ENCODE measurements around the gene EXOC2.

Gene EXOC2

DNA sequence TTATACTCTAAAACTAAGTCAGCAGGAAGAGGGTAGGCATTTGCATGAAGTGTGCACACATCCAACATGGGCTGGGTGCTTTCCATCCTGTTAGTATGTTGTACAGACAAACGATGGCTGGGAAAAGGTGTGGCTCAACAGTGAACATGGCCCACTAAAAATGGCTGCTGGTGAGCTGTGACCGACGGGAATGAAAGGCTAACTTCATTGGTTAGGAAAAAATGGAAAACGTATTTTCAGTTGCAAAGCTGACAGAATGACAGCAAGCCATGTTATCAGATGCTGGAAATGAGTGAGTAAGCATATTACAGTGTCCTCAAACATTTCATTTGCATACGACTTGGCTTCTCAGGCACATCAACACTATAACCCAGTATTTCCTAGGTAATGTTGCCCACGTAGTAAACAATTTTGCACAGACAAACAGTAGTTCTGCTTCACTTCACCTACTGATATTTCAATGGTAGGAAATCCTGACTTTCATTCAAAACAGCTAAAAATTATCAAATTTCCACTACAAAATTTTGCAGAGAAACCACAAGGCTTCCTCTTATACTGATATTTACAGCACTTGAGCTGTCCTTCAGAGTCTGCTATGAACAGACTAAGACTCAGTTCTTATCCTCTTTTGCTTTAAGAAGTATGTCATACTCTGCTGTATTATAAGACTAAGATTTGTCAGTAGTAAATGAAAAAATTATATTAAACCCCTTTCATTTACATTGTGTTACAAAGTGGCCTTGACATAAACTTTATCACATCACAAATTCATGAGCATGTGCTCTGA, 202.5 kb downstream of the EXOC2 start:
- DNase-seq (ENCODE audit: low read depth) = no peak
- no peak overlapping the region for H3K4me3 ChIP-seq (ENCODE audit: low read depth, low read length)

DNA sequence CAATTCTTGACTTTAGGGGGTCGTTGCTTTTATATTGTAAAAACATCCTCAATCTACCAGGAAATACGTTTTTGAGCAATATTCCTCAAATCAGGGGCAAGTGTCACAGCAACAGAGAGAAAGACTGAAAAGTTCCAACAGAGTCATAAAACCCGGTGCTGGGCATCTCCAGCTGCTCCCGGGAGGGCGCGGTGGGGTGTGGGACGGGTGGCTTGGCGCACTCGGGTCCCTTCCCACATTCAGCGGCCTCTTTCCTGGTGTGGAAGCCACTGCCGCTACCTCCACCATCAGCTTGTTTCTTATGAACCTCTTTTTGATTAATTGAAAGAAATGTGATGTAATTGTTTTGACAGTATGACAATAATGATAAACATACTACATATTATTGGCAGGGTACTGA, 203.2 kb downstream of the EXOC2 start:
- no peak for DNase-seq (ENCODE audit: low read depth)

DNA sequence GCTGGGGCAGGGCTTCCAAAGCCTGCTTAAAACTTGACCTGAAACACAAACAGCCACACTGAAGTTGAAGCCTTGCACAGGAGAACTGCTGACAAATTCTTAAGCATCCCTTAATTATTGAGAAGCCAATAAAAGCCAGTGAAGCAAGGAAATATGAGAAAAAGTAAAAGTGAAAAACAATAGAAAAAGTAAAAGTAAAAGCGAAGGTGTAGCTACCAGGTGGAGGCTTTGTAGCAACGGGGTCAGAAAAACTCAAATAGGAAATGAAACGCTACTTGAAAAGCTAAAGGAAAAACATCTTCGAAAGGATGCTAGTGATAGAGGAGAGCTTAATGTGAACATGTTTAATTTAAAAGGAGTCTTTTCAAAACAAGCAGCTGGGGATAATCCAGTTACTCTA, 203.9 kb downstream of the EXOC2 start:
- no peak for DNase-seq (ENCODE audit: low read depth)
- no peak overlapping the region for H3K4me3 ChIP-seq (ENCODE audit: low read depth, low read length)

More for the DNA sequence above, 203.2 kb downstream of the EXOC2 start:
- H3K4me3 ChIP-seq (ENCODE audit: low read depth, low read length) = no peak overlapping the region

DNA sequence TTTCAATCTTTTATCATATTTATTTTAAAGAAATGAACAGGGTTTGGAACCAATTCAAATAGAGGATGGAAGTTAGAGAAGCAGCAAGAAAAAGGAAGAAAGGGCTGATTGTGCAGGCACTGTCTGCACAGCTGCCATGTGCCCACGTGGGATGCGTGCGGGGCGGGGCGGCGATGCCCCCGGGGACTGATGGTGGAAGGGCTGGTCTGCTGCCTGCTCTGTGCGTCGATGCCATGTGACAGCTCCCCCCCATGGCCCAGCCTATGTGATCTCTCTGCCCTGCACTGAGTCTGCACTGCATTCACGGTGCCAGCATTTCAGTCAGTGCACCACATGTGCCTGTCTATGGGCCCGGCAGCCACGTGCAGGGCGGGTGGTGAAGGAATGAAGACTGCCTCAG, 205.0 kb downstream of the EXOC2 start:
- no peak for DNase-seq (ENCODE audit: low read depth)

DNA sequence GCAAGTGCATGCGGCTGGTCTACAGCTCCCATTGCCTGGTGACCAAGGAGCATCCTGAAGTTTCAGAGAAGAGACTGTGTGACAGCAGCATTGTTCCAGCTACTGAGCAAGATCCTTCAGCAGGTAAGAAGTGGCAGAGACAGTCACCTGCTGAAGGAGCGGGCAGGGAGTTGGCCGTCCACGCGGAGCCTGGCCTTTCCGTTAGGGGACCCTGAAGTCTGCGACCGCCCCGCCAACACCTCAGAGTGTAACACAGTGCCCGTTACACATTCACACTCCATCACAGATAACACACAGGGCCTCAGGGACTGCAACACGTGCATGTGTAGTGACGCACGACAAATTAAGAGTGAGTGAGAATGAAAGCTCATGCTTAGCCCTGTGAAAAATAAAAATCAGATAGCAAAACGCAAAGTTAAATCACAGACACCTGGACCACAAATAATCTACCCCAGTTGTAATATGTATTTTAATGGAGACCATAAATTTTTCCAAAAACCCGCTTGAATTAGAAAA, 207.2 kb downstream of the EXOC2 start:
- no peak overlapping the region for H3K4me3 ChIP-seq (ENCODE audit: low read depth, low read length)
- no peak for DNase-seq (ENCODE audit: low read depth)

More for the DNA sequence above, 205.0 kb downstream of the EXOC2 start:
- no peak overlapping the region for H3K4me3 ChIP-seq (ENCODE audit: low read depth, low read length)

DNA sequence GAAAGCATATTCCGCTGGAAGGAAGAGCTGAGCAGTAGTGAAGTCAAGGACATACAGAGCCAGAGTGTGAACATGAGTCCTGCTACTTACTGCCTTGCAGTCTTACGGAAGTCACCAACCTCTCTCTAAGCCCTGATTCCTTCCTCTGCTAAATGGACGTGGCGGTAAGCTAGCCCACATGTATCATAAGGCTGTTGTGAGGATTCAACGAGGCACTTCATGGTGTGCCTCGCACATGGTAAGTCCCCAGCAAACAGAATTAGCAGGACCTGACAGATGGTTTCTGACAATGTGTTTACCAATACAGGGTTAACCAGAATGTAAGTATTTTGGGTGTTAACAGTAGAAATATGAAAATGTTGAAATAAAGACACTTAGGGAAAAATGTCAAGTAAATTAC, 208.2 kb downstream of the EXOC2 start:
- no peak overlapping the region for H3K4me3 ChIP-seq (ENCODE audit: low read depth, low read length)
- no peak for DNase-seq (ENCODE audit: low read depth)

DNA sequence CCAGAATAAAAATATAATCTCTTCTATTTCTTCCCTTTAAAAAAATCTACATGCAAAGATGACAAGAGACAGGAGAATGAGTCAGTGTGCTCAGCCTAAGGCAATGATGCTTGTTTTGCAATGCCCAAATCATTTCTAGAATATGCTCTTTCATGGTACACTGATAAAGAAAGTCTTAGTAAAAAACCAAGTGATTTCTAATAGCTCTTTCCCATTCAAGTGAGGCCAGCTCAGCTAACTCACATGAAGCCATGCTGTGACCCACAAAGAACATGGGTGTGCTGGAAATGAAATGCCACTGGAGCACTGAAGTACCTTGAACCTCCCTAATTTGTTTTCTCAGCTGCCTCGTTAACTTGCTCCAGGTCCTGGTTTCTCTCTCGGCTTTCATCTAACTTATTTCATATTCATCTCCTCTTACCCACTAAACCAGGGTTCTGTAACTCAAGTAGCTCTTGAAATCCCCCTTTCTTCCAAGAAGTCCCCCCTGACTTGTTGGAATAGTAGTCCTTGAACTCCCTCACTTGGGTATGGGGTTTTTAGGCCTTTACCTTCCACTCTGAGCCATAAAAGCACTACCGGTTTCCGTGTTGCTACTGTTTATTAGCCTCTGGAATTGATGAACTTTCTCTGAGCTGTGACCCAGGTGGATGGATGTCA, 208.7 kb downstream of the EXOC2 start:
- no peak overlapping the region for H3K4me3 ChIP-seq (ENCODE audit: low read depth, low read length)
- no peak for DNase-seq (ENCODE audit: low read depth)

DNA sequence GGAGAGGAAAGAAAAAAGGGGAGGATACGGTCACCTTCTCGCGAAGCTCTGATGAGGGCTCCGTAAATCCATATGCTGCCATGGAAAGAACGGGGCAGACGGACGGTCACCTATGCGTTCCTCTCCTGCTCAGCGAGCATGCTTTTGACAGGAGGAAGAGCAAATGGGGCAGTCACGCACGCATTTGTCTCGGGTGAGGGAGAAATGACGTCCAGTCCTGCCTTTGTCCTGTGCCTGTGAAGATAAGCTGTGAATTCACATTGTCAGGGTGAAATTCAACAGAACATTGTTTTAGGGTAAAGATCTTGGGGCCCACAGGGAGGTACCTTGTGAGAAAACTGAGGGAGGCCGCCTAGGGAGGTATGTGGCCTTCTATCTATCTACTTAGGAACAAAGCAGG, 217.6 kb downstream of the EXOC2 start:
- no peak for DNase-seq (ENCODE audit: low read depth)
- no peak overlapping the region for H3K4me3 ChIP-seq (ENCODE audit: low read depth, low read length)

DNA sequence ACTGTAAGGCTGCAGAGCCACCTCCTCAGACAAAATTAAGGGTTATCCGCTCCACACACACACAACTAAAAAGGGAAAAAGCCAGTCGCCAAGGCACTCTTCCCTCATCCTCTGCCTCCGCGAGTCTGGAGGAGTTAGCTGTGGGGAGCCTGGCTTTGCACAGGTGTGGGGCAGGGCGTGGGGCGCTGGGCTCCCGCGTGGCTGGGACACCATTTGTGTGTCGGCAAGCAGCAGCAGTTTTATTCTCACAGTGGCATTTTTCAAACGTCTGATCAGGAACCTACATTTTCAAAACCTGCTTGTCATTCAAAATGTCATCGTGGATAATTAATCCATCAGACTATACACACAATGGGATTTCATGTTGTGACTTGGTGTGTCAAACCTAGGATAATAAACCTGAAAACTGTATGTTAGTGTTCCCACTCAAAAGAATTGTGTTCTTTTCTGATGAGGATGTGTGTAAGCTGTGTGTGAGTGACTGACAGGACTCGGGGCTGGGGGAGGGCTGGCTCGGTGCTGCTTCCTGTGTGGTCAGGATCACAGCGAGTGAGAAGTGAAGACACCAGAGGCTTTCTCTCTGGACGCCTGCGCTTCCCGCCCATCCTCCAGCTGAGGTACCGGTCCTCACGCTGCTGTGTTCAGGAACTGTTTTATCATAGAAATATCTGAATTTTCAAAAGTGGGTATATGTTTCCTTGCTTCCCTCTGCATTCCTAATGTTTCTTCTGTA, 218.3 kb downstream of the EXOC2 start:
- H3K4me3 ChIP-seq (ENCODE audit: low read depth, low read length) = no peak overlapping the region
- DNase-seq (ENCODE audit: low read depth) = no peak

DNA sequence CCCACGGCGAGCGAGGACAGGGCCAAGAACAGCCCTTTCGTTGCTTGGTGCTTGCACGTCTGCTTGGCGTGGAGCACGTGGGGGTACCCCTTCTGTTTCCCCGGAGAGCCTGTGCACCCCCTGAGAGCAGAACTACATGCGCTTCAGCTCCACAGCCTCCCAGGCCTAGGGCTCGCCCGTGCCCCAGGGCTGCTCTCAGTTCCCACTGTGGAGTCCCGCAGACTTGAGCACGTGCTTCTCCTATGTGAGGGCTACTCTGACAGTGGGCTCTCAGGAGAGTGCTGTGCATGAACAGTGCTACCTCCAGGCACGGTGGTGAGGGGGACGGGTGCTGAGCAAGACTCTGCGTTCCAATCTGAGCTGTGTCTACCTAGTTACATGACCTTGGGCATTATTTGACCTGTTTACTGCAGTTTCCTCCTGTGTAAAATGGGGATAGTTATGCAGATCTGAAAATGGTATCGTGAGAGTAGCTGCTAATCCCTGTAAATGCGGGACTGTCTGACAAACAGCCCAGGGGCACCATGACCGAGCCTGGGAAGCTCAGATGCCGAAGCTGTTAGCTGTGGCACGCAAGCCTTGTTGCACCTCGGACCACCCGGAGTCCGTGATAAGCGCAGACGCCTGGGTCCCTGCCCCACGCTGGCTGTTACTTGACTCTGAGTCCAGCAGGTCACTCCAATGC, 219.0 kb downstream of the EXOC2 start:
- no peak overlapping the region for H3K4me3 ChIP-seq (ENCODE audit: low read depth, low read length)
- DNase-seq (ENCODE audit: low read depth) = no peak

DNA sequence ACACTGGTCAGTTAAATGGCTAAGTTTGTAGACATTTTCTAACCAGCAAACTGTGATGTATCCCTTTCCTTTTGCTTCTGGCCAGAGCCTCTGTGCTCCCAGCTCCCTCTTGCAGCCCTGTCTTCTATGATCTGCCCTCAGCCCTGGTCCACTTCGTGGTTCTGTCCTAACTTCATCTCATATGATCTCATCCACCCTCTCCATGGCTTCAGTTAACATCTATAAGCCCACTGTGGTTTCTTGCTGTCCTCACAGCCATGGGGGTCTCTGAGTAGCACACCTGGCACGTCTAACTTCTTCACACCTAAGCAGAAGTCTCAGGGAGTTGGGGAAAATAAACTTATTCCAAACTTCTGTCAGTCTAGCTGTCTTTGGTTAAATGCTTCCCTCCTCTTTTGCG, 219.6 kb downstream of the EXOC2 start:
- no peak for DNase-seq (ENCODE audit: low read depth)
- no peak overlapping the region for H3K4me3 ChIP-seq (ENCODE audit: low read depth, low read length)

DNA sequence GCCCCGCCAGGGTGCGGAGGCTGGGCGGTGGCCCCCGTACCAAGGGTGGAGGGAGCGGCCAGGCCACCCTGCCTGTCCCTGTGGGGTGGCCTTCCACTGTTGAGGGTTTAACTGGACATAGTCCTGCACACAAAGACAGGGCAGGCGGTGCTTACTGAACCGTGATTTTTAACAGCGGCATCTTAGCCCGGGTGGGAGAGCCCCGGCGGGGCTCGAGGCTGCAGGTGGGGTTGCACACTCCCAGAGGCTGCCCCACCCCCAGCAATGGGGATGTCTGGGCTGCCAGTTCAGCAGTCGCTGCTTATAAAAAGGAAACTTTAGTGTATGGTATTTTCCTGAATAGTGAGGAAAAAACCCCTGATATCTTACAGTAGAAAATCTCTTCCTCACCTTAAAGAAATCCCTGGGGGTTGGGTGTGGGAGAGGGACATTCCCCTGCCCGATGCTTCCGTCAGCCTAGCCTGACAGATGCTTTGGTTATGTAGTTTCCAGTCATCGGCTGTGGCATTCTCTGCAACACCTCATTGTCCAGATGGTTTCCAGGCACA, 222.0 kb downstream of the EXOC2 start:
- DNase-seq (ENCODE audit: low read depth) = no peak
- H3K4me3 ChIP-seq (ENCODE audit: low read depth, low read length) = no peak overlapping the region

DNA sequence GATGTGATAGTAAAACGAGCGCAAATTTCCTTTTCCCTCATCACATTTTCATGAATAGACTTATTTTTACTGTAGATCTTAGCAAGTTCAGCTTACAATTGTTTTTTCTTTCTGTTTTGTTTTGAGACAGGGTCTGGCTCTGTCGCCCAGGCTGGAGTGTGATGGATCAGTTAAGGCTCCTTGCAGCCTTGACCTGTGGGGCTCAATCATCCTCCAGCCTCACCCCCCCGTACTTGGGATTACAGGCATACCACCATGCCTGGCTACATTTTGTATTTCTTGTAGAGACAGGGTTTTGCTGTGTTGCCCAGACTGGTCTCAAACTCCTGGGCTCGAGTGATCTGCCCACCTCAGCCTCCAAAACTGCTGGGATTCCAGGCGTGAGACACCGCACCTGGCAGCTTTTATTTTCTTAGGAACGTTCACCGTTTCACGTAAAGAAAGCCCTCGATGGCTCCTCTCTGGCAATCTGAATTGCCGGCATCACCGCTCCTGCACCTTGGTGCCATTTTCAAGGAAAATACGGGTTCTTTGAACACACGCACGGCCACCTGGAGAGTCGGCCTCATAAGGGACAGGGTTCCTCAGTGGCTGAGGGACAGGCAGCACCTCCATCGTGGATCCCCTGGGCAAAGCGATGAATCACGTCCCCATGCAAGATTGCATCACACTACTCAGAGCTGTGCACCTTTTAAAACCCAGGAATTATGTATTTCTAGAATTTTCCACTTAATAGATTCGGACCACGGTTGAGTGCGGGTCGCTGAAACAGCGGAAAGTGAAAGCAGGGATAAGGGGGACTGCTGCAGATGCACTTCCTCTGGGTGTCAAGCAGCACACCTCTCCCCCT, 222.7 kb downstream of the EXOC2 start:
- H3K4me3 ChIP-seq (ENCODE audit: low read depth, low read length) = no peak overlapping the region
- DNase-seq (ENCODE audit: low read depth) = no peak

DNA sequence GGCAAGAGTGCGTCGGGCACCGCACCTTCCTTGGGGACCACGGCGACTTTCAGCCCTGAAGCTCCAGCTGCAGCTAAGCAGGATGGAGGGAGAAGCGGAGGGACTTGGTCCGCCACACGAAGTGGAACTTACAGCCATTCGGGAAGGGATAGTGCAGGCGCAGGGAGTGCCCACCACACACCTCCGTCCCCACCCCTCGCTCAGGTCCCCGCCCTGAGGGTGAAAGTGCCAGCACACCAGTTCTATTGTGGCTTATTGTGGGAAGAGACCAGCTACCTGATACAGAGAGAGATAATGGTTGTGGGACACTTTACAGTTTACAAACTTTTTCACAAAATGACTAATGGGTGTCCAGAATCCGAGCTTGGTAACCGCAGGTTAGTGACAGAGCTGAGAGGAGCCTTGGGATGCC, 225.3 kb downstream of the EXOC2 start:
- no peak for DNase-seq (ENCODE audit: low read depth)

DNA sequence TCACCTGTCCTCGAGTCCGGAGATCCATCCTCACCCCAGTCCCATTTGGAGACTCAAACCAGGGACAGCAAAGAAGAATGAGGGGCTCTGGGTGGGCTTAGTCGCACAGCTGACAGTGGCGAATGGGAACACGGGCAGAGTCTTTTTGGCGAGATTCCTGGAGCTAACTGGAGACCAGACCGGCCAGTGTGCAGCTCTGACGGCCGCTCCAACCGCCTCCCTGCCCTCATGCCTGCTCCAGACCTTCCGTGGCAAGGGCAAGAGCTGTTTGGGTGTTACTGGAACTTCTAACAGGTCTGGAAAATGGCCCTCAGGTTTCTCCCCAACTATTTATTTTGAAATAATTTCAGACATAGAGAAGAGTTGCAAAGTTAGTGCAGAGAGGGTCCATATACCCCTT, 225.8 kb downstream of the EXOC2 start:
- H3K4me3 ChIP-seq (ENCODE audit: low read depth, low read length) = no peak overlapping the region
- no peak for DNase-seq (ENCODE audit: low read depth)

More for the DNA sequence above, 225.3 kb downstream of the EXOC2 start:
- no peak overlapping the region for H3K4me3 ChIP-seq (ENCODE audit: low read depth, low read length)

DNA sequence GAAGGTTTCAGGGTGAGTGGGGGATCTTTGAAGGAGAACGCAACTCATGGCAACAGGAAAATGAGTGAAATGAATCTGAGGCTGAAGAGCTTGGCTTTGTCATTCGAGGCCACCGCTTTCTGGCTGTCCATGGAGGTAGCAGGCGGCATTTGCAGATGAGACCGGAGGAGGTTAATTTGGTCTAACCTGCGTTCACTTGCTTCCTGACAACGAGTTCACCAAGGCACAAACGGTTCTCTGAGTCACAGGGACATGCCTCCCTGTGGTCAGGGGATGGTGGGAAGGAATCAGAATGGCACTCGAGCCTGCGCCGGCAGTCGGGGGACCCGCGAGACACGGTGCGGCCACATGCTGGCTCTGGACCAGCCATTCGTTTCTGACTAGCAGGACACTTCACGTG, 226.4 kb downstream of the EXOC2 start:
- DNase-seq (ENCODE audit: low read depth) = no peak
- no peak overlapping the region for H3K4me3 ChIP-seq (ENCODE audit: low read depth, low read length)

DNA sequence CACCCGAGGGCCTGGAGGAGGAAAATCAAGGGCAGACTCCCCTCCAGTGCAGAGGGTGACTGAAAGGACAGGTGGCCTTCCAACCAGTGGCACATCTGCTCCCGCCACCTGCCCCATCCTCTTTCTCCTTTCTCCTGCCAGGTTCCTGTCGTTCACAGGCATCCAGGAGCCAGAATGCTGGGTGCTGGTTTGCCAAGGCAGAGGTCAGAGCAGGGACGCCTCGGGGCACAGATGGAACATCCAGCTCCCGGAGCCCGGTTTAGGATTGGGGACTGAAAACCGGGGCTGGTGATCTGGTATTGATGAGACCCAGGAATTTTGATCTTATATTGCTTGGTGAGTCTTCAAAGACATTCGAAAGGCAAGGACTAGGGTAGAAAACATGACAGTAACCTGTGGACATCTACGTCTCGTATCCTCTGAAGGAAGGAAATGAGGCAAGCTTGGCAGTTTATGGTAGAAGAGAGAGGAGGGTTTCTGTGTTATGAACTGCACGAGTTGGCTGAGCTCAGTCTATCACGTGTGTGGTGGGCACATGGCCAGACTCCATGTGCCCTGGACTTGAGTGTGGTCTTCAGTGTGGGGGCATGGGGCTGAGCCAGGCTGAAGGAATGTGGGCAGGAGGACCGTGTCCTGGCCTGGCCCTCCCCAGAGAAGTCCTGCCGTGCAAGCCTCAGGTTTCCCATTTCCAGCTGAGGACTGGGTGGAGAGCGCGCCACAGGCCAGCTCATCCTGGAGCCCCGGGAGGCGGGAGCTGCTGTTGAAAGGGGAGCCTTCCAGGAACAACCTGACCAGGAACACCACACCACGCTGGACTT, 227.2 kb downstream of the EXOC2 start:
- no peak for DNase-seq (ENCODE audit: low read depth)
- no peak overlapping the region for H3K4me3 ChIP-seq (ENCODE audit: low read depth, low read length)

DNA sequence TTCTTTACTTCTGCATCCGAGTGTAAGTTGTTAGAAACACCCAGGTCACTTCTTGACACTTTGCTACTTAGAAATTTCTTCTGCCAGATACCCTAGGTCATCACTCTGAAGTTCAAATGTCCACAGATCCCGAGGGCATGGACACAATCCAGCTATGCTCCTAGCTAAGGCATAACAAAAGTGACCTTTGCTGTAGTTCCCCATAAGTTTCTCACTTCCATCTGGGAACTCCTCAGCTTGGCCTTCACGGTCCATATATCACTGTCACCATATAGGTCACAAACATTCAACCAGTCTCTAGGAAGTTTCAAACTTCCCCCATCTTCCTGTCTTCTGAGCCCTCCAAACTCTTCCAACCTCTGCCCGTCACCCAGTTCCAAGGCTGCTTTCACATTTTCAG, 236.1 kb downstream of the EXOC2 start:
- DNase-seq (ENCODE audit: low read depth) = no peak
- H3K4me3 ChIP-seq (ENCODE audit: low read depth, low read length) = no peak overlapping the region
